Adrenal gland (tissue), 5 donors: Measurements from ENCODE around the gene APBA2.

Experiments
- CTCF ChIP-seq, 6 experiments: fragments of 450-650 bp in 4 of 6; fragments of 200-600 bp in 2 of 6; sonication (generic) in 1 of 6; IDR thresholded peaks; 1 replicate in 5 of 6; 2 replicates in 1 of 6; pipeline versions ENCODE4 v1.5.1 to v1.8.0; 2016 to 2021; ENCODE audit warnings: antibody characterized with exemption in 6 of 6, mild to moderate bottlenecking in 2 of 6, moderate library complexity in 1 of 6
- POLR2A ChIP-seq, 2 donors: fragments of 450-650 bp; IDR thresholded peaks; one replicate each; pipeline ENCODE4 v1.6.1; 2017; ENCODE audit warnings: antibody characterized with exemption in 2 of 2, mild to moderate bottlenecking in 2 of 2, moderate library complexity in 1 of 2
- donor health status: DM: no; HTN: no; CAD: no.

- TF ChIP-seq CTCF (IDR thresholded peaks at IDR 0.05) (no peak), POLR2A (IDR thresholded peaks at IDR 0.05) (no peak)
These were observed 28.3 kb downstream of the APBA2 start for GRCh38 chr15:28914046-28914445.
